Naive thymus-derived CD4-positive, alpha-beta T cell (primary cell): ENCODE results near the gene DNMT3A. TPM values are rescaled to one million over a fixed set of nuclear protein-coding genes. Genes with fewer than 3 reads are reported as not detected.

Source experiments
- ATAC-seq: fragments of 150-1000 bp; cut with Tn5 transposase; 2 replicates; pipeline ENCODE4 v1.10.0; 2021; ENCODE audit warnings: mild to moderate bottlenecking, moderate library complexity
- CTCF ChIA-PET: fragments of 350-600 bp; sonication (Branson Sonifier 250); formaldehyde crosslinking; loops from one replicate; lab custom pipeline; 2021; ENCODE audit warnings: antibody characterized with exemption; lab: Charles Lee
- POLR2A ChIA-PET: fragments of 350-600 bp; sonication (Branson Sonifier 250); formaldehyde crosslinking; loops from one replicate; lab custom pipeline; 2021; ENCODE audit warnings: antibody characterized with exemption, inconsistent platforms; lab: Charles Lee
- DNase-seq, 9 donors: peaks; one replicate each; pipeline versions ENCODE4 v3.0.0 to v3.0.0-alpha.2; 2020 to 2022; ENCODE audit warnings: mixed read lengths in 1 of 9
- H3K27ac ChIP-seq: one replicate; pipeline ENCODE4 v1.7.0; 2013; ENCODE audit warnings: mild to moderate bottlenecking, low read depth, low read length, moderate library complexity
- H3K27me3 ChIP-seq, 2 donors: one replicate each; pipeline ENCODE4 v1.7.0; 2013; ENCODE audit warnings: low read length in 2 of 2, mild to moderate bottlenecking in 2 of 2, moderate library complexity in 2 of 2; ENCODE audit not compliant: control insufficient read depth in 2 of 2, insufficient read depth in 2 of 2
- H3K36me3 ChIP-seq, 3 experiments: 1 replicate in 2 of 3; 2 replicates in 1 of 3; pipeline ENCODE4 v1.7.0; 2013; ENCODE audit warnings: low read length in 3 of 3, mild to moderate bottlenecking in 3 of 3, moderate library complexity in 1 of 3; ENCODE audit not compliant: insufficient read depth in 3 of 3, control insufficient read depth in 2 of 3
- H3K4me1 ChIP-seq, 2 donors: one replicate each; pipeline ENCODE4 v1.7.0; 2013; ENCODE audit warnings: low read length in 2 of 2, mild to moderate bottlenecking in 2 of 2, moderate library complexity in 1 of 2; ENCODE audit not compliant: control insufficient read depth in 2 of 2, insufficient read depth in 2 of 2
- H3K4me3 ChIP-seq: 2 replicates; pipeline ENCODE4 v1.7.0; 2013; ENCODE audit warnings: mild to moderate bottlenecking, low read length
- H3K9me3 ChIP-seq, 3 experiments: 1 replicate in 2 of 3; 2 replicates in 1 of 3; pipeline ENCODE4 v1.7.0; 2013; ENCODE audit warnings: low read length in 3 of 3; ENCODE audit not compliant: control insufficient read depth in 2 of 3
- H3K27ac Mint-ChIP-seq, 9 donors: one replicate each; pipeline ENCODE4 v1.8.0; 2020 to 2022; ENCODE audit warnings: mixed read lengths in 9 of 9, mild to moderate bottlenecking in 8 of 9, moderate library complexity in 5 of 9, inconsistent platforms in 2 of 9
- H3K27me3 Mint-ChIP-seq, 5 donors: one replicate each; pipeline ENCODE4 v1.8.0; 2021 to 2022; ENCODE audit warnings: mixed read lengths in 5 of 5, mild to moderate bottlenecking in 1 of 5
- H3K36me3 Mint-ChIP-seq, 5 donors: one replicate each; pipeline ENCODE4 v1.8.0; 2020 to 2022; ENCODE audit warnings: mixed read lengths in 5 of 5, mild to moderate bottlenecking in 3 of 5, inconsistent platforms in 1 of 5
- H3K4me1 Mint-ChIP-seq, 7 donors: one replicate each; pipeline ENCODE4 v1.8.0; 2020 to 2022; ENCODE audit warnings: mixed read lengths in 7 of 7, mild to moderate bottlenecking in 3 of 7, inconsistent platforms in 1 of 7
- H3K4me3 Mint-ChIP-seq, 10 donors: one replicate each; pipeline ENCODE4 v1.8.0; 2020 to 2022; ENCODE audit warnings: mild to moderate bottlenecking in 10 of 10, mixed read lengths in 10 of 10, moderate library complexity in 6 of 10, inconsistent platforms in 2 of 10
- H3K9me3 Mint-ChIP-seq, 11 donors: one replicate each; pipeline ENCODE4 v1.8.0; 2020 to 2022; ENCODE audit warnings: mixed read lengths in 11 of 11, mild to moderate bottlenecking in 4 of 11, inconsistent platforms in 1 of 11, moderate library complexity in 1 of 11
- intact Hi-C, 2 donors: fragments of 100-400 bp; cut with micrococcal nuclease; formaldehyde crosslinking; loops; one replicate each; pipeline ENCODE4 v1.15.1; 2023
- polyA plus RNA-seq, 2 donors: library from polyadenylated mRNA; unstranded; fragments of 300-500 nt; fragmentation: Illumina TruSeq; gene quantifications; one replicate each; pipeline ENCODE4 v1.2.3, GENCODE V29; 2021
- total RNA-seq, 6 experiments: library from RNA in 5 of 6; stranded (reverse) in 5 of 6; gene quantifications; 1 replicate in 5 of 6; 2 replicates in 1 of 6; pipeline ENCODE4 v1.2.3 and lab custom pipeline; 2021 to 2026

Gene DNMT3A
- total and polyA plus RNA-seq, 7 experiments from 2014 or later: 19.4 to 117 (median 80.7) TPM

DNA sequence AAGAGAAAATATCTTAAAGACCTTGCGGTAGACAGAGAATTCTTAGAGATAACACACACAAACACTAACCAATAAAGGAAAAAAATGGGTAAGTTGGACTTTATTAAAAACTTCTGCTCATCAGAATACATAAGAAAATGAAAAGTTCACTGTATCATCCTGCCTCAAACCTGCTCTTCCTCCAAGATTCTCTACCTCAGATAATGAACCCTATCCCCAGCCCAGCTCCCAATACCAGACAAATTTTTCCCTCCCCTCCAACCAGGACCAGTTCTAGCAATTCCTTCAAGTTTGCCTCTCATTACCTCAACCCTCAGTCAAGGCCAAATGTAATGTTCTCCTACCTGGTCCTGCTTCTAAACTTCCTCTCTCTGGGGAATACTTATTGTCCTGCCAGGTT, 79.4 kb downstream of the DNMT3A start:
- peaks cover 0 to 31% (median 4%) of the 10 kb centered on the region in 3 experiments for H3K36me3 ChIP-seq
- ChIA-PET CTCF (interaction anchor here (0.6 to 1.0 kb wide), 3 partner anchors 10 to 780 kb away, joined by 3 to 4 read pairs (median 3); no protein-coding TSS in a partner anchor), POLR2A (interaction anchor here (0.6 to 6.0 kb wide), 3 partner anchors 10 to 31 kb away, joined by 4 to 30 read pairs (median 4); no protein-coding TSS in a partner anchor)
- Mint-ChIP-seq H3K27me3 (no peaks in the 10 kb centered on the region), H3K4me1 (peaks cover 20 to 55% (median 39%) of the 10 kb centered on the region in 7 donors), H3K4me3 (no peak overlapping the region), H3K27ac (peak overlapping the region; percentile 20 to 92 (median 64)), H3K36me3 (peaks cover 0 to 25% (median 12%) of the 10 kb centered on the region in 5 donors), H3K9me3 (no peaks in the 10 kb centered on the region)
- peak overlapping the region; percentile 1 for H3K27ac ChIP-seq
- intact Hi-C loops: loop anchor here in 1 of 2 donors (1.0 kb wide), 1 partner anchor 11 kb away; no protein-coding TSS in a partner anchor
- H3K4me3 ChIP-seq: no peak overlapping the region
- DNase-seq (no peak), ATAC-seq (no peak)
- no peaks in the 10 kb centered on the region for H3K9me3 ChIP-seq
- H3K27me3 ChIP-seq: no peaks in the 10 kb centered on the region
- H3K4me1 ChIP-seq: peaks cover 14 to 25% of the 10 kb centered on the region in 2 donors

DNA sequence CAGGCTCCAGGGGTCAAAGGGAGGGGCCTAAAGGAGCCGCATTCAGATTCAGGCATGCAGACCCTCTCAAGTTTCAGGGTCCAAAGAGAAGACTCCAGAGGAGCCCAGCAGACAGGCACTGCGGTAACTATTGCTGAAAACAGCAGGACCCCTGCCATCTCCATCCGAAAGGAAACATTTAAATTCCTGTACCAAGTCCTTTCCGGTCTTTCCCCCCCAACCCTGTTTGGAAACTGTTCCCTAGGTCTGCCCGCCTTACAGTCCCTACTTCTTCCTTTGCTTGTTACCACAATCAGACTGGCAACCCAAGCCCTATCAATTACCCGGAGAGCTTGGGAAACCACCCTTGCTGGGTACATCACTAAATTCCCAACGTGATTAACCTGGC, 82.0 kb downstream of the DNMT3A start:
- DNase-seq: no peak
- H3K27me3 Mint-ChIP-seq: no peaks in the 10 kb centered on the region
- Histone ChIP-seq H3K27ac (no peak overlapping the region), H3K9me3 (no peaks in the 10 kb centered on the region), H3K36me3 (peaks cover 0 to 55% (median 4%) of the 10 kb centered on the region in 3 experiments), H3K4me1 (no peaks in the 10 kb centered on the region), H3K4me3 (no peak overlapping the region), H3K27me3 (no peaks in the 10 kb centered on the region)
- ATAC-seq: no peak
- peaks cover 7 to 47% (median 34%) of the 10 kb centered on the region in 7 donors for H3K4me1 Mint-ChIP-seq
- no peak overlapping the region for H3K4me3 Mint-ChIP-seq
- ChIA-PET CTCF (interaction anchor here (0.9 to 1.8 kb wide), 2 partner anchors 10 to 17 kb away, joined by 3 to 6 read pairs; no protein-coding TSS in a partner anchor), POLR2A (interaction anchor here (0.8 to 6.0 kb wide), 4 partner anchors 8 to 32 kb away, joined by 3 to 30 read pairs (median 5); no protein-coding TSS in a partner anchor)
- H3K36me3 Mint-ChIP-seq: peaks cover 6 to 35% (median 19%) of the 10 kb centered on the region in 5 donors
- H3K9me3 Mint-ChIP-seq: peaks cover 0 to 1% (median 0%) of the 10 kb centered on the region in 11 donors
- intact Hi-C loops: no loop called here
- H3K27ac Mint-ChIP-seq: peak overlapping the region in 8 of 9 donors; percentile 71 to 86 (median 74)

DNA sequence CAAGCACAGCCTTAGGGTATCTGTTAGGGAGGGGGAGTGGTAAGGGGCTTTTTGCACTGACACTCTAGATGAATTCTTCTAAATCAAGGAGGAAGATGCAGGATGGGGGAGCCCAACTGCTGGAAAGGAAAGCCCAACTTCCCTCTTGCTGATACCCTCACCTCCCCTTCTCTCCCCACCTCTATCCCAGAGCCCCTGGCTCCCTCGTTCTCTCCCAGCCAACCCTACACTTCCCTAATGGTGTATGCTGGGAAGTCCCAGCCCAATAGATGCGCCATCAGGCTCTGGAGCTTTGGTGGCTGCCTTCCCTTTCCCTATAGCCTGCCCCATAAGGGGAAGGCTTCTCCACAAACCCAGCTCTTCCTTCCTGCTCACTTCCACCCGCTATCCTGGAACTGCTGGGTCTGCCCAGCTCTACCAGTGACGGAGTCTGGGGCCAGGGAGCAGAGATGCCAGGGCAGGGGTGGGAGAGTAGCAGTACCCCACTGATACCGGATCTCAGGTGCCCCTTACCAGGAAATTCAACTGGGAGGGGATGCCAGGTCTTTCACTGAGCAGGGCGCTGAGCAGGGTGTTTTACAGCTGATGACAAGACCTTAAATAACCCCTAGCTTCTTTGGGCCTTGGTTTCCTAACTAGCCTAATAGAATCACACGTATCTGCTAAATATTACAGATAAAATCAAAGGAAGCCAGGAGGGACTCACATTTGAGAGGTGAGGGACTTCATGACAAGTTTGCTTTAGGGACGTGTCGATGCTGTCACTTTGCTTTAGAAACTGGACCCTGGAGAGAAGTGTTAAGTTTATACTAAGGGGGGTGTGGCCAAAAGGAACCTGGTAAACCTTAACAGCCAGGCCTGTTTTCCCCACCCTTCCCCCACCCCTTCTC, 82.6 kb downstream of the DNMT3A start:
- no peaks in the 10 kb centered on the region for H3K27me3 Mint-ChIP-seq
- H3K4me1 ChIP-seq: no peaks in the 10 kb centered on the region
- H3K9me3 Mint-ChIP-seq: peaks cover 0 to 1% (median 0%) of the 10 kb centered on the region in 11 donors
- H3K9me3 ChIP-seq: no peaks in the 10 kb centered on the region
- H3K36me3 Mint-ChIP-seq: peaks cover 6 to 41% (median 21%) of the 10 kb centered on the region in 5 donors
- POLR2A ChIA-PET: interaction anchor here (0.7 to 6.0 kb wide), 4 partner anchors 9 to 33 kb away, joined by 4 to 30 read pairs (median 10); no protein-coding TSS in a partner anchor
- H3K27ac Mint-ChIP-seq: peak overlapping the region in 7 of 9 donors; percentile 32 to 90 (median 73)
- H3K27ac ChIP-seq: peak overlapping the region; percentile 44
- peaks cover 7 to 50% (median 38%) of the 10 kb centered on the region in 7 donors for H3K4me1 Mint-ChIP-seq
- H3K4me3 ChIP-seq: no peak overlapping the region
- no peak overlapping the region for H3K4me3 Mint-ChIP-seq
- intact Hi-C loops: no loop called here
- ATAC-seq: no peak
- no peak for DNase-seq
- H3K27me3 ChIP-seq: no peaks in the 10 kb centered on the region
- peaks cover 0 to 56% (median 4%) of the 10 kb centered on the region in 3 experiments for H3K36me3 ChIP-seq
- CTCF ChIA-PET: interaction anchor here (1.0 to 1.8 kb wide), 2 partner anchors 10 to 18 kb away, joined by 3 to 6 read pairs; no protein-coding TSS in a partner anchor

DNA sequence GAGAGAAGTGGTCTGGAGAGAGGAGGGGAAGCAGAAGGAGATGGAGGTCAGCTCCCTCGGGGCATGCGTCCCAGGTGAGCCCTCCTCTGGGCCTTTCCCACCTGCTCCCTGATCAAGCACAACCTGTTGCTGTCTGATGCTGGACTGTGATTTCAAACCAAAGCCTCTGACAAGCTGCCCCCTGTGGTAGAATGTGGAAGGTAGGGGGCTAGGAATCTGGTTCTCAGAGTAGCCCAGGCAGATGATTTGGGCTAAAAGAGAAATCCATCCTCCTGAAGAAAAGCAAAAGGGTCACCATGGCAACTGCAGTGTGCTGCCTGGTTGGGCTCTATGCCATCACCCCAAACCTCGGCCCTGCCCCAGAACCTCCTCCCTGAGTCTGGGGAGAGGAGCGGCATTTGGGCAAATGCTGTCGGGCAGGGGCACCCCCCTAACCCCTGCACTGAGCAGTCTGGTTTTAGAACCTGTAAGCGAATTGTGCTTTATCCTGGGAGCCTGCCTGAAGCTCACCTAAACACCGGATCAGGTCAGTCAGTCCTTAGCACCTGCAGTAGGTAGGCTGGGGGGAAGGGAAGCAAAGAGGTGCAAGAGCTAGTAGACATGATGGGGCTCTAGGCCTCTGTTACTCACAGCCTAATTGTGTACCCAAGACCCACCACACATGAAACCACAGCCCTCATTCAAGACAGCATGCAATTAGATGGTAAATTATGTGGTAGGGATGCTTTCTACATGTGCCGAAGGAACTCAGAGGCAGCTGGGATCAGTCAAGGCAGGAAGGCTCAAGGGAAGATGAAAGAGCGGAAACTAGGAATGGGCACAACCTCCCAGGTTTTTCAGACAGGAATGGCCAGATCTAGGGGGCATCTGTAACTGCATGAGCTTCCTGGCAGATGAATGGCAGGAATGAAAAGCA, 83.5 kb downstream of the DNMT3A start:
- H3K4me3 ChIP-seq: no peak overlapping the region
- H3K27ac ChIP-seq: peak overlapping the region; percentile 44
- H3K27me3 Mint-ChIP-seq: no peaks in the 10 kb centered on the region
- peak overlapping the region in 8 of 9 donors; percentile 69 to 90 (median 71) for H3K27ac Mint-ChIP-seq
- ATAC-seq (no peak), DNase-seq (no peak)
- H3K9me3 Mint-ChIP-seq: peaks cover 0 to 1% (median 0%) of the 10 kb centered on the region in 11 donors
- H3K9me3 ChIP-seq: no peaks in the 10 kb centered on the region
- ChIA-PET POLR2A (interaction anchor here (0.6 to 6.0 kb wide), 4 partner anchors 10 to 51 kb away, joined by 4 to 30 read pairs (median 10); no protein-coding TSS in a partner anchor), CTCF (interaction anchor here (1.0 kb wide), 1 partner anchor 9 kb away, joined by 3 read pairs; no protein-coding TSS in a partner anchor)
- intact Hi-C loops: no loop called here
- H3K4me1 ChIP-seq: peaks cover 0 to under 1% of the 10 kb centered on the region in 2 donors
- peaks cover 6 to 42% (median 24%) of the 10 kb centered on the region in 5 donors for H3K36me3 Mint-ChIP-seq
- no peaks in the 10 kb centered on the region for H3K27me3 ChIP-seq
- peaks cover 8 to 48% (median 37%) of the 10 kb centered on the region in 7 donors for H3K4me1 Mint-ChIP-seq
- H3K36me3 ChIP-seq: peaks cover 0 to 56% (median 4%) of the 10 kb centered on the region in 3 experiments
- H3K4me3 Mint-ChIP-seq: no peak overlapping the region

DNA sequence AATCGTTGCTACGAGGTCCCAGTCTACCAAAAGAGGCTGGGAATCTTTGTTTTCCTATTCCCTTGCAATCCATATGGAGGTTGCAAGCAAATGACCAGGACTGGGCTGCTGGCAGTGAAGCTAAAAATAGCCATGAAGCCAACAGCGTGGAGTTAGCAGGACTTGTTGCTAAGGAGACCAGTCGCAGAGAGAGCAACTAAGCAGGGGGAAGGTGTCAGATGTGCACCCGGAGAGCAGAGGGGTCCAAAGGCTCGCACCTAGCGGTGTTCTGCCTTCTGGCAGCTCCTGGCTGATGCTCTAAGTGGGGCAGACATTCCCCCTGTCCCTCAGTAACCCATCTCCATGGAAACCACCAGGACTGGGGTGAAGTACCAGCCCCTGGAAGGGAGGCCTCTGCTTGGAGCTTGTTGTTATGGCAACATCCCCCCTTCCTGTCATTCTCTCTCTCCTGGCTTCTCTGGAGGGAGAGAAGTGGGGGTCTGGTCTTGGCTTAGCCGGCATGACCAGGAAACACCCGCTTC, 84.6 kb downstream of the DNMT3A start:
- ATAC-seq (no peak), DNase-seq (no peak)
- H3K4me1 Mint-ChIP-seq: peaks cover 14 to 46% (median 35%) of the 10 kb centered on the region in 7 donors
- peak overlapping the region in 7 of 9 donors; percentile 20 to 77 (median 69) for H3K27ac Mint-ChIP-seq
- Histone ChIP-seq H3K4me1 (peaks cover 0 to 7% of the 10 kb centered on the region in 2 donors), H3K27ac (no peak overlapping the region), H3K36me3 (peaks cover 0 to 56% (median 4%) of the 10 kb centered on the region in 3 experiments), H3K27me3 (no peaks in the 10 kb centered on the region), H3K9me3 (no peaks in the 10 kb centered on the region), H3K4me3 (no peak overlapping the region)
- H3K4me3 Mint-ChIP-seq: no peak overlapping the region
- no peaks in the 10 kb centered on the region for H3K27me3 Mint-ChIP-seq
- ChIA-PET CTCF (no interaction called here), POLR2A (interaction anchor here (2.5 to 6.0 kb wide), 2 partner anchors 11 to 15 kb away, joined by 12 to 30 read pairs; no protein-coding TSS in a partner anchor)
- H3K36me3 Mint-ChIP-seq: peaks cover 6 to 35% (median 26%) of the 10 kb centered on the region in 5 donors
- peaks cover 0 to 1% (median 0%) of the 10 kb centered on the region in 11 donors for H3K9me3 Mint-ChIP-seq
- intact Hi-C loops: no loop called here
